HepG2 (cell line): ENCODE data around the gene SLC28A1. TPM values are rescaled to one million over a fixed set of nuclear protein-coding genes. Genes with fewer than 3 reads are reported as not detected.

Source experiments
- ATAC-seq: fragments of 200-7000 bp; cut with Tn5 transposase; 3 replicates; pipeline ENCODE4 v1.9.1; 2020; ENCODE audit warnings: mild to moderate bottlenecking, moderate library complexity
- BruUV-seq: library from RNA; stranded (reverse); fragments of 400-500 nt; replicated peaks from 2 replicates; lab custom pipeline; 2021; lab: Mats Ljungman, UMichigan
- CTCF ChIA-PET: fragments of 300-600 bp; formaldehyde crosslinking; extraction: SDS; loops from one replicate; lab custom pipeline; 2021; ENCODE audit warnings: low total read pairs, inconsistent platforms, low intra/inter-chr PET ratio; lab: Yijun Ruan, JAX
- POLR2A ChIA-PET: fragments of 350-600 bp; sonication (Branson Sonifier 250); formaldehyde crosslinking; loops from one replicate; lab custom pipeline; 2020; ENCODE audit warnings: antibody characterized with exemption, inconsistent platforms; lab: Yijun Ruan, JAX
- DNase-seq: peaks from one replicate; pipeline ENCODE4 v3.0.0-alpha.2; 2015; ENCODE audit warnings: low spot score
- FAIRE-seq: peaks from 3 replicates; lab custom pipeline; 2011; peaks lifted over from hg19 to GRCh38; lab: Jason Lieb, UNC
- H2AFZ ChIP-seq: one replicate; pipeline ENCODE4 v1.6.1; 2011; ENCODE audit warnings: low read length, inconsistent platforms
- H3K27ac ChIP-seq: fragments of 300-600 bp; 3 replicates; pipeline ENCODE4 v1.8.0; 2011; ENCODE audit warnings: mixed run types, mild to moderate bottlenecking, mixed read lengths, low read length, inconsistent platforms; ENCODE audit not compliant: insufficient read depth; ENCODE audit errors: extremely low read length
- H3K27me3 ChIP-seq, 2 experiments: fragments of 200-600 bp in 1 of 2; 2 replicates in 1 of 2; 3 replicates in 1 of 2; pipeline versions ENCODE4 v1.6.0 to v1.8.0; 2011; ENCODE audit warnings: low read length in 2 of 2, mild to moderate bottlenecking in 2 of 2, moderate library complexity in 2 of 2, inconsistent platforms in 1 of 2; ENCODE audit not compliant: insufficient read depth in 2 of 2, control insufficient read depth in 1 of 2
- H3K36me3 ChIP-seq, 2 experiments: fragments of 200-600 bp in 1 of 2; replicated peaks in 1 of 2; 2 replicates in 1 of 2; 3 replicates in 1 of 2; pipeline versions ENCODE4 v1.5.1 to v1.8.0; 2011; ENCODE audit warnings: low read length in 2 of 2, inconsistent platforms in 1 of 2; ENCODE audit not compliant: insufficient read depth in 2 of 2, control insufficient read depth in 1 of 2
- H3K4me1 ChIP-seq: 2 replicates; pipeline ENCODE4 v1.5.1; 2012; ENCODE audit warnings: low read length, inconsistent platforms; ENCODE audit not compliant: insufficient read depth
- H3K4me2 ChIP-seq: 2 replicates; pipeline ENCODE4 v1.6.0; 2011; ENCODE audit warnings: low read depth, low read length, inconsistent platforms
- H3K4me3 ChIP-seq, 3 experiments: fragments of 200-600 bp in 1 of 3; sonication (generic), shearing (Covaris generic) in 1 of 3; replicated peaks in 1 of 3; 2 replicates each; pipeline ENCODE4 v1.5.1; 2011 to 2016; ENCODE audit warnings: low read length in 3 of 3, inconsistent platforms in 2 of 3, low read depth in 2 of 3, mild to moderate bottlenecking in 2 of 3, control low read depth in 1 of 3, mixed read lengths in 1 of 3; ENCODE audit not compliant: insufficient read depth in 1 of 3
- H3K79me2 ChIP-seq: one replicate; pipeline ENCODE4 v1.6.1; 2011; ENCODE audit warnings: low read length, inconsistent platforms; ENCODE audit not compliant: insufficient read depth
- H3K9ac ChIP-seq: 2 replicates; pipeline ENCODE4 v1.6.0; 2011; ENCODE audit warnings: mild to moderate bottlenecking, low read depth, low read length, inconsistent platforms; ENCODE audit not compliant: insufficient read depth
- H3K9me3 ChIP-seq: 2 replicates; pipeline ENCODE4 v1.5.1; 2012; ENCODE audit warnings: mild to moderate bottlenecking, low read length
- H4K20me1 ChIP-seq: 2 replicates; pipeline ENCODE4 v1.6.0; 2011; ENCODE audit warnings: inconsistent platforms, mild to moderate bottlenecking, low read length, moderate library complexity; ENCODE audit not compliant: insufficient read depth
- ATM ChIP-seq: fragments of 450-650 bp; IDR thresholded peaks from 2 replicates; pipeline ENCODE4 v1.7.1; 2017; ENCODE audit warnings: mild to moderate bottlenecking, borderline replicate concordance
- ZBTB20 ChIP-seq: sonication (generic); formaldehyde crosslinking; IDR thresholded peaks from 2 replicates; pipeline ENCODE4 v1.8.1; 2023; ENCODE audit warnings: missing genetic modification reagents, low read depth, mild to moderate bottlenecking, borderline replicate concordance
- ZNF563 ChIP-seq: sonication (generic); formaldehyde crosslinking; IDR thresholded peaks from 2 replicates; pipeline ENCODE4 v1.8.0; 2022; ENCODE audit warnings: mild to moderate bottlenecking, moderate library complexity, missing genetic modification reagents
- ZNF674 ChIP-seq: sonication (generic); formaldehyde crosslinking; IDR thresholded peaks from 2 replicates; pipeline ENCODE4 v1.5.0; 2020; ENCODE audit warnings: low read depth, mild to moderate bottlenecking, missing genetic modification reagents
- ZSCAN20 ChIP-seq: sonication (generic); formaldehyde crosslinking; IDR thresholded peaks from 2 replicates; pipeline ENCODE4 v1.4.0; 2020; ENCODE audit warnings: missing genetic modification reagents, mild to moderate bottlenecking, borderline replicate concordance
- ZSCAN31 ChIP-seq: sonication (generic); formaldehyde crosslinking; IDR thresholded peaks from 2 replicates; pipeline ENCODE4 v1.5.0; 2020; ENCODE audit warnings: low read depth, mild to moderate bottlenecking, missing genetic modification reagents
- WGBS: methylation state at CpG from one replicate; pipeline ENCODE4 v1.1.6; 2017; ENCODE audit warnings: low lambda C conversion rate; 5-methylcytosine and 5-hydroxymethylcytosine counted together
- in situ Hi-C: cut with HindIII; loops from 2 replicates; pipeline ENCODE4 v1.10.0; 2017; ENCODE audit warnings: low pct_unique_long_range_greater_than_20kb; ENCODE audit not compliant: extremely low pct_ligation_motif_present
- intact Hi-C: fragments of 100-400 bp; cut with micrococcal nuclease; formaldehyde crosslinking; loops from one replicate; pipeline ENCODE4 v1.10.0; 2022; ENCODE audit not compliant: unreplicated experiment
- polyA plus RNA-seq, 8 experiments: library from polyadenylated mRNA; depleted of rRNA in 3 of 8; stranded (reverse) in 7 of 8; unstranded in 1 of 8; fragments of >200 nt; fragmentation: Illumina TruSeq in 4 of 8; extraction: Trizol in 4 of 8; gene quantifications; 2 replicates each; pipeline versions ENCODE4 v1.2.1 to v1.2.3, GENCODE V29; 2011 to 2016; ENCODE audit warnings: low read depth in 4 of 8, missing spikeins in 1 of 8, mixed read lengths in 1 of 8; ENCODE audit not compliant: insufficient read depth in 1 of 8
- total RNA-seq, 5 experiments: library from RNA; depleted of rRNA; stranded (reverse); fragments of >200 nt; fragmentation: Illumina TruSeq; extraction: Trizol; gene quantifications; 2 replicates each; pipeline ENCODE4 v1.2.3, GENCODE V29; 2016; ENCODE audit warnings: low read depth in 1 of 5
- TF ChIP-seq, protein P1 (sequence below): sonication (generic); formaldehyde crosslinking; IDR thresholded peaks from 2 replicates; pipeline ENCODE4 v1.5.1; 2020; ENCODE audit warnings: mild to moderate bottlenecking, missing genetic modification reagents, borderline replicate concordance

SLC28A1 gene
- total and polyA plus RNA-seq, 2 of the 13 experiments (the other 11 are each of a cell fraction or from before 2014, with no cell fraction given): 0.31 to 5.8 TPM

DNA sequence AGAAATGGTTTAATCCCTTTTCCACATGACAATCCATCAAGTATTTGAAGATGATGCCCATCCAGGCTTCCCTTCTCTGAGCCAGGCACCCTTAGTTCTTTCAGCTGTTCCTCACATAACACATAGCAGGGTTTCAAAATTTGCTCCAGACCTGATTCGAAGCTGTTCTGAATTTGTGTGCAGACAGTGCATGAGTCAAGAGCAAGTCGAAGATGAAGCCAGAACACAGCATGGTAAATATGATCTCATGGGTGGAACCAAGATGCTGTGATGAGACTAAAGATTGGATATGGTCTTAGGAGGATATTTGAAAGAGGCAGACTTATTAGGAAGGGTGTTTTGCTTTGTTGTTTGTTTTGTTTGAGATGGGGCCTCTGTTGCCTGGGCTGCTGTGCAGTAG lies 64.6 kb downstream of the SLC28A1 start:
- ATAC-seq (no peak), DNase-seq (no peak), FAIRE-seq (no peak)
- 55% methylated on average over 2 of the region's 2 CpGs for WGBS
- Histone ChIP-seq H3K27ac (no peak overlapping the region), H3K27me3 (peaks cover 0 to 5% of the 10 kb centered on the region in 2 experiments; a peak in 2 of 5 replicates), H3K79me2 (no peaks in the 10 kb centered on the region), H3K9ac (no peak overlapping the region), H3K9me3 (no peaks in the 10 kb centered on the region), H3K4me3 (no peak overlapping the region), H3K4me1 (peaks cover 48% of the 10 kb centered on the region), H4K20me1 (no peaks in the 10 kb centered on the region), H2AFZ (no peak overlapping the region)
- no TSS peak for BruUV-seq
- in situ Hi-C loops (no loop called here), intact Hi-C loops (no loop called here)
- TF ChIP-seq ATM (no peak), ZNF674 (CRISPR knock-in tag) (no peak), ZSCAN20 (no peak), ZNF563 (no peak), ZBTB20 (CRISPR knock-in tag) (no peak), ZSCAN31 (CRISPR knock-in tag) (no peak)
- TF ChIP-seq, protein P1, sequence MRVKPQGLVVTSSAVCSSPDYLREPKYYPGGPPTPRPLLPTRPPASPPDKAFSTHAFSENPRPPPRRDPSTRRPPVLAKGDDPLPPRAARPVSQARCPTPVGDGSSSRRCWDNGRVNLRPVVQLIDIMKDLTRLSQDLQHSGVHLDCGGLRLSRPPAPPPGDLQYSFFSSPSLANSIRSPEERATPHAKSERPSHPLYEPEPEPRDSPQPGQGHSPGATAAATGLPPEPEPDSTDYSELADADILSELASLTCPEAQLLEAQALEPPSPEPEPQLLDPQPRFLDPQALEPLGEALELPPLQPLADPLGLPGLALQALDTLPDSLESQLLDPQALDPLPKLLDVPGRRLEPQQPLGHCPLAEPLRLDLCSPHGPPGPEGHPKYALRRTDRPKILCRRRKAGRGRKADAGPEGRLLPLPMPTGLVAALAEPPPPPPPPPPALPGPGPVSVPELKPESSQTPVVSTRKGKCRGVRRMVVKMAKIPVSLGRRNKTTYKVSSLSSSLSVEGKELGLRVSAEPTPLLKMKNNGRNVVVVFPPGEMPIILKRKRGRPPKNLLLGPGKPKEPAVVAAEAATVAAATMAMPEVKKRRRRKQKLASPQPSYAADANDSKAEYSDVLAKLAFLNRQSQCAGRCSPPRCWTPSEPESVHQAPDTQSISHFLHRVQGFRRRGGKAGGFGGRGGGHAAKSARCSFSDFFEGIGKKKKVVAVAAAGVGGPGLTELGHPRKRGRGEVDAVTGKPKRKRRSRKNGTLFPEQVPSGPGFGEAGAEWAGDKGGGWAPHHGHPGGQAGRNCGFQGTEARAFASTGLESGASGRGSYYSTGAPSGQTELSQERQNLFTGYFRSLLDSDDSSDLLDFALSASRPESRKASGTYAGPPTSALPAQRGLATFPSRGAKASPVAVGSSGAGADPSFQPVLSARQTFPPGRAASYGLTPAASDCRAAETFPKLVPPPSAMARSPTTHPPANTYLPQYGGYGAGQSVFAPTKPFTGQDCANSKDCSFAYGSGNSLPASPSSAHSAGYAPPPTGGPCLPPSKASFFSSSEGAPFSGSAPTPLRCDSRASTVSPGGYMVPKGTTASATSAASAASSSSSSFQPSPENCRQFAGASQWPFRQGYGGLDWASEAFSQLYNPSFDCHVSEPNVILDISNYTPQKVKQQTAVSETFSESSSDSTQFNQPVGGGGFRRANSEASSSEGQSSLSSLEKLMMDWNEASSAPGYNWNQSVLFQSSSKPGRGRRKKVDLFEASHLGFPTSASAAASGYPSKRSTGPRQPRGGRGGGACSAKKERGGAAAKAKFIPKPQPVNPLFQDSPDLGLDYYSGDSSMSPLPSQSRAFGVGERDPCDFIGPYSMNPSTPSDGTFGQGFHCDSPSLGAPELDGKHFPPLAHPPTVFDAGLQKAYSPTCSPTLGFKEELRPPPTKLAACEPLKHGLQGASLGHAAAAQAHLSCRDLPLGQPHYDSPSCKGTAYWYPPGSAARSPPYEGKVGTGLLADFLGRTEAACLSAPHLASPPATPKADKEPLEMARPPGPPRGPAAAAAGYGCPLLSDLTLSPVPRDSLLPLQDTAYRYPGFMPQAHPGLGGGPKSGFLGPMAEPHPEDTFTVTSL (CRISPR knock-in tag): no peak
- TF ChIP-seq, all 625 proteins: peak for 0
- Histone ChIP-seq H3K36me3 (no peaks in the 10 kb centered on the region), H3K4me2 (no peak overlapping the region)
- ChIA-PET POLR2A (no interaction called here), CTCF (no interaction called here)
